ENCODE data around the gene DHX32.
A peak's percentile ranks its signal among the peaks of the same experiment; 100 is the strongest.

The DHX32 gene

DNA sequence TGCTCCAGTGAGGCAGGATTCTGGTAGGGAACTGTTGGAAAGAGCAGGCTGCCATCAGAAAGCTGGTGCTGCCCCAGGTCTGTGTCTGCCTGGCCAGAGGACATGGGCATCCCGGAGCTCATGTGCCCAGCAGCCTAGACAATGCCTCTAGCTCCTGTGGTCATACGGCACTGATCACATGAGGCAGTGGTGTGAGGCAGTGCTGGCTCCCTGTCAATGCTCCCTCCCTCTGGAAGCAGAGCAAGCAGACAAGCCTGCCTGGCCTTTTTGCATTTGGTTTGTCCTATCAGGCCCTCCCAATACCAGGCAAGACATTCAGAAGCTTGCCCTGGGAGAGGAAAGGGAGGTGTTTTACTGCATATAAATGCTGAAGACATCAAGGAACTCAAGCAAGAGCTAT, 86.0 kb downstream of the DHX32 start:
- H3K27ac Mint-ChIP-seq: no peak overlapping the region
- H3K27me3 Mint-ChIP-seq: no peaks in the 10 kb centered on the region
- no peak overlapping the region for H3K4me3 Mint-ChIP-seq
- no peaks in the 10 kb centered on the region for H3K9me3 Mint-ChIP-seq
- H3K4me1 Mint-ChIP-seq: peaks cover under 1% of the 10 kb centered on the region
- no peak for DNase-seq
- CTCF ChIA-PET: no interaction called here
- H3K36me3 Mint-ChIP-seq: peaks cover 22% of the 10 kb centered on the region

DNA sequence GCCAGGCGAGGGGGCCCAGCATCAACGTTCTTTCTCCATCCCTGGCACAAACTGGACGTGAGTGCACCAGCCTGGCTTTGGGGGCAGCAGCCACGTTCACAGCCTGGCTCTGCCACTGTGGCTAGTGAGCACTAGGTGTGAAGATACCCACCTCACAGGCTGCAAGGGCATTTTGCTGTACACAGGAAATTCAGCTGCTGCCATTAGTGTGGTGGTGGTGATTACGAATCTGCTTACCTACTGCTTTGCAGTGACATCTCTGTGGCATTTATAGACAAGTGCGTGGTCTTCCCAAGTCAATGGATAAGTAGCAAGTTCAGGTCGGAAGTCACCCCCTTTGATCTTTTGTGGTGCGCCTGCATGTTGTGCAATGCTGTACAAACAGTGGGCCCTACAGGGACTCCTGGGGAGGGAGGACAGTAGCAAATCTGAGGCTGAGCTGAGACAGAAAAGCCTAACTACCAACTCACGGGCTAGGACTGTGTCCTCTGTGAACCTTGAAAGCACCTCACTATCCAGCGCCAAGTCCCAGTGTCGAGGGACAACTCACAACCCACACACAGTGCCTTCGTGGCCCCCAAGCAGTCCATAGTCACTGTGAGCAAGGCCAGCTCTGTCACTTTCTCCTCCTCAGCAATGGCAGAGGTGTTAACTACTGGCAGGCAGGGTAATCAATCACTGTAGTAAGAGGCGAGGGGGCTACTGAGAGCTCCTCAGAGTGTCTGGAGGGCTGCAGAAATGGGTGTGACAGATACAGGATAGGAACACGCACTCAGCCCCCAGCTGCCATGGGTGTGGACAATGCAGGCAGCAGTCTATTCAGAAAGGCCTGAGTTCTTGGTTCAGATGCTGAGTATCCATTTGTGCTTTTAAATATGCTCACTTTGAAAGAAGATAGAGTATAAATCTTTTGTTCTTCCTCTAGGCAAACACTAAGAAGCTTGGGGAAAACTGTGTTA, 88.5 kb downstream of the DHX32 start:
- no peak for DNase-seq
- Mint-ChIP-seq H3K27me3 (no peaks in the 10 kb centered on the region), H3K4me1 (peaks cover 18% of the 10 kb centered on the region), H3K9me3 (no peaks in the 10 kb centered on the region), H3K27ac (no peak overlapping the region), H3K36me3 (peaks cover 30% of the 10 kb centered on the region), H3K4me3 (no peak overlapping the region)
- CTCF ChIA-PET: no interaction called here

- Mint-ChIP-seq H3K9me3 (no peaks in the 10 kb centered on the region), H3K4me1 (peaks cover 24% of the 10 kb centered on the region), H3K36me3 (peaks cover 17% of the 10 kb centered on the region), H3K27me3 (no peaks in the 10 kb centered on the region), H3K27ac (peak overlapping the region; percentile 75), H3K4me3 (no peak overlapping the region)
- CTCF ChIA-PET: interaction anchor here (1.1 kb wide), 1 partner anchor 75 kb away, joined by 3 read pairs; no protein-coding TSS in a partner anchor
- DNase-seq: no peak
Observed at GRCh38 chr10:125788156-125789034, 92.7 kb downstream of the DHX32 start.

Measured in activated naive CD4-positive, alpha-beta T cell treated with anti-CD3 and anti-CD28 coated beads, Interleukin-2, amount 10 ng/mL, durations not matched to agents 7 days and 5 days (primary cell).